ENCODE results near the gene PDZRN3. TPM values are rescaled to one million over a fixed set of nuclear protein-coding genes. Genes with fewer than 3 reads are reported as not detected.
A peak's percentile ranks its signal among the peaks of the same experiment; 100 is the strongest.

PDZRN3 gene
- total RNA-seq, 1 donor from 2014 or later = 3.4 TPM

DNA sequence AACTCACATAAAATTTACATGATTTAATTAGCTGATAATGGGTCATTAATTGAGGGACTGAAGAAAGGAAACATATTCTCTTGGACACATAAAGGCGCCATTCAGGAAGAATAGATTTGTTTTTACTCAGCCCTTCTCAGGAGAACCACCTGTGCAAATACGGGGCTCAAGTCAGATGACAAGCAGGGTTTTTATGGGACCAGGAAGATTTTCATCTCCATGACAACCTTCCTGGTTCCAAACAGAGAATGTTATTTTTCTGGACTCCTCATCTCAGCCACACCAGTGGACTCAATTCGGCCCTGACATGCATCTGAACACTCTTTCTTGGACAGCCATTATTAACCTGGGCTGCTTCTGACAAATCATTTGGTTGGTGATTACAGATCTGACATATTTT lies 120.5 kb downstream of the PDZRN3 start:
- Histone ChIP-seq H3K27me3 (no peaks in the 10 kb centered on the region), H3K79me2 (ENCODE audit: low read depth) (no peaks in the 10 kb centered on the region), H2AFZ (replicated peaks) (no peak overlapping the region), H3K9ac (no peak overlapping the region), H3K4me2 (no peak overlapping the region), H3K9me3 (ENCODE audit: low read depth) (no peaks in the 10 kb centered on the region), H3K36me3 (no peaks in the 10 kb centered on the region), H3K4me1 (peaks cover 17% of the 10 kb centered on the region), H4K20me1 (ENCODE audit: low read depth) (no peaks in the 10 kb centered on the region), H3K27ac (no peak overlapping the region), H3K4me3 (no peak overlapping the region), H3F3A (ENCODE audit: low read depth) (peaks cover 5% of the 10 kb centered on the region)
- peaks cover 3% of the 10 kb centered on the region for H3K27me3 Mint-ChIP-seq (ENCODE audit: insufficient read depth, low read depth)
- no peak overlapping the region for H3K27ac Mint-ChIP-seq
- TF ChIP-seq, protein P1, sequence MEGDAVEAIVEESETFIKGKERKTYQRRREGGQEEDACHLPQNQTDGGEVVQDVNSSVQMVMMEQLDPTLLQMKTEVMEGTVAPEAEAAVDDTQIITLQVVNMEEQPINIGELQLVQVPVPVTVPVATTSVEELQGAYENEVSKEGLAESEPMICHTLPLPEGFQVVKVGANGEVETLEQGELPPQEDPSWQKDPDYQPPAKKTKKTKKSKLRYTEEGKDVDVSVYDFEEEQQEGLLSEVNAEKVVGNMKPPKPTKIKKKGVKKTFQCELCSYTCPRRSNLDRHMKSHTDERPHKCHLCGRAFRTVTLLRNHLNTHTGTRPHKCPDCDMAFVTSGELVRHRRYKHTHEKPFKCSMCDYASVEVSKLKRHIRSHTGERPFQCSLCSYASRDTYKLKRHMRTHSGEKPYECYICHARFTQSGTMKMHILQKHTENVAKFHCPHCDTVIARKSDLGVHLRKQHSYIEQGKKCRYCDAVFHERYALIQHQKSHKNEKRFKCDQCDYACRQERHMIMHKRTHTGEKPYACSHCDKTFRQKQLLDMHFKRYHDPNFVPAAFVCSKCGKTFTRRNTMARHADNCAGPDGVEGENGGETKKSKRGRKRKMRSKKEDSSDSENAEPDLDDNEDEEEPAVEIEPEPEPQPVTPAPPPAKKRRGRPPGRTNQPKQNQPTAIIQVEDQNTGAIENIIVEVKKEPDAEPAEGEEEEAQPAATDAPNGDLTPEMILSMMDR (IDR thresholded peaks at IDR 0.05) = no peak
- no peak for TF ChIP-seq EZH2 (IDR thresholded peaks at IDR 0.05)
- TF ChIP-seq EZH2phosphoT487 (IDR thresholded peaks at IDR 0.05) = no peak
- no peaks in the 10 kb centered on the region for H3K36me3 Mint-ChIP-seq
- H3K4me3 Mint-ChIP-seq = no peak overlapping the region
- H3K9me3 Mint-ChIP-seq = no peaks in the 10 kb centered on the region
- H3K4me1 Mint-ChIP-seq = peaks cover 30% of the 10 kb centered on the region
- DNase-seq (ENCODE audit: low spot score) = no peak

DNA sequence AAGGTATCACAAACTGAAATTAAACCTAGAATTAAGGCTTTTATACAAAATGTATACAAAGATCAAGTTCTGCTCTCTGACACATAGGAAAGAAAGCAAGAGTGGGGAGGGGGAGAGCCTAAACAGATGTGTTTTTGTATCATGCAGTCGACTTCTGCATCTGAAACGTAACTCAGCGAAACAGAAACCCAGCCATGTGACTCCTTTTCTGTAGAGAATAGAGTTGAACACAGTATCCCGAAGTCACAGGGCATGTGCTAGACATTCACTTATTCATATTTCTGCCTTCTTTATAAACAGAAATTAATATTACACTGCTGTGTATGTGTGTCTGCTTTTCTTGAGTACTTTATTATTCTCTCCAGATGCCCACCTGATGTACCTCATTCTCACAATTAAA lies 121.0 kb downstream of the PDZRN3 start:
- H3K27ac ChIP-seq = no peak overlapping the region
- Mint-ChIP-seq H3K27me3 (ENCODE audit: insufficient read depth, low read depth) (peaks cover 3% of the 10 kb centered on the region), H3K27ac (no peak overlapping the region), H3K4me3 (no peak overlapping the region), H3K36me3 (no peaks in the 10 kb centered on the region), H3K4me1 (peaks cover 25% of the 10 kb centered on the region), H3K9me3 (no peaks in the 10 kb centered on the region)
- H3K36me3 ChIP-seq = no peaks in the 10 kb centered on the region
- H2AFZ ChIP-seq (replicated peaks) = no peak overlapping the region
- DNase-seq (ENCODE audit: low spot score) = no peak
- H3K9ac ChIP-seq = no peak overlapping the region
- no peaks in the 10 kb centered on the region for H3K27me3 ChIP-seq
- no peaks in the 10 kb centered on the region for H4K20me1 ChIP-seq (ENCODE audit: low read depth)
- H3K4me2 ChIP-seq = no peak overlapping the region
- no peaks in the 10 kb centered on the region for H3K79me2 ChIP-seq (ENCODE audit: low read depth)
- peaks cover 2% of the 10 kb centered on the region for H3F3A ChIP-seq (ENCODE audit: low read depth)
- no peaks in the 10 kb centered on the region for H3K9me3 ChIP-seq (ENCODE audit: low read depth)
- TF ChIP-seq, protein P1 (IDR thresholded peaks at IDR 0.05) = no peak
- TF ChIP-seq EZH2phosphoT487 (IDR thresholded peaks at IDR 0.05) = no peak
- TF ChIP-seq EZH2 (IDR thresholded peaks at IDR 0.05) = no peak
- H3K4me3 ChIP-seq = no peak overlapping the region
- H3K4me1 ChIP-seq = peaks cover 13% of the 10 kb centered on the region

DNA sequence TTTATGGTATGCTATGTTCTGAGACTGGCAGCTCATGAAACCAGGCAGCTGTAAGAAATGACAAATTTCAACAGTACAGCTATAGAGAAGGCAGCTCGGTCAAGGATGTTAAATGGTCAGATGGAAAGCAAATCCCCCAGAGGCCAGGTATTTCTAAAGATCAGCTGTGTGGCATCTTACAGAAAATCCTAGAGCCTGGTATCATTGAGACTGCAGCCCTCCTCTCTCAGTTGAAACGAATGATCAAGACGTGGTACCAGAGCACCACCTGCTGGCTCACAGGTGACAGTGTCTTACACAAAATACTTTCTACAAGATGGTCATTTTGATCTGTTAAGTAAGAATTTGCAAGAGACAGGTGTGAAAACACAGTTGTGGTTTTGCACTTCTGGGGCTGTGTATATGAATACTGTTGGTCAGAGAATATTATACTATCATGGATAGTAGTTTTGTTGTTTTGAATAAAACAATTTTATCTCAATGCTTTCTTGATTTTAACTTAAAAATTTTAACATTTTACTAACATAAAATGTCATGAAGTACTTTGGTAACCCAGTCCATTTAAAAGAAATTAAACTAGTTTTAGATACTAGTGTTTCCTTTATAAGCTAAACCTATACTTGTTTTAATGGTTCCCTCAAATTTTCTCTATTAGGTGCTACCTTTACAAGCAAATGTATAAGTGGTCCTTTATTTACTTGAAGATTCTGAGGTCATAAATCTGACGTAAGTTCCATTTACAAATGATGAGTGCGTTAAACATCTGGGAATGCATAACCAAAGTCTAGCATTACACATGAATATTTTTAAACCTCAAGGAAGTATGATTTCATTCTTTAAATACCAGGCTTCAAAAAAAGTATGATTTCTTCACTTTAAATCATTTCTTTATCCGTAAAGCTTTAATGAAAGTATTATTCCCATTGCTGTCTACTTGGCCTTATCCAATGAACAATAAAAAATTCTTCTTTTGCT lies 121.8 kb downstream of the PDZRN3 start:
- Histone ChIP-seq H3K36me3 (no peaks in the 10 kb centered on the region), H3K27ac (no peak overlapping the region), H3K4me1 (peaks cover 10% of the 10 kb centered on the region), H3K4me2 (no peak overlapping the region), H3K79me2 (ENCODE audit: low read depth) (no peaks in the 10 kb centered on the region), H2AFZ (replicated peaks) (no peak overlapping the region), H3F3A (ENCODE audit: low read depth) (no peaks in the 10 kb centered on the region), H3K27me3 (no peaks in the 10 kb centered on the region), H3K4me3 (no peak overlapping the region), H3K9me3 (ENCODE audit: low read depth) (no peaks in the 10 kb centered on the region), H4K20me1 (ENCODE audit: low read depth) (no peaks in the 10 kb centered on the region), H3K9ac (no peak overlapping the region)
- H3K4me1 Mint-ChIP-seq = peaks cover 19% of the 10 kb centered on the region
- H3K27me3 Mint-ChIP-seq (ENCODE audit: insufficient read depth, low read depth) = peaks cover 3% of the 10 kb centered on the region
- H3K27ac Mint-ChIP-seq = no peak overlapping the region
- no peak overlapping the region for H3K4me3 Mint-ChIP-seq
- no peaks in the 10 kb centered on the region for H3K9me3 Mint-ChIP-seq
- peak; percentile 81 for DNase-seq (ENCODE audit: low spot score)
- TF ChIP-seq, protein P1 (IDR thresholded peaks at IDR 0.05) = peak; percentile 94
- no peak for TF ChIP-seq EZH2phosphoT487 (IDR thresholded peaks at IDR 0.05)
- TF ChIP-seq EZH2 (IDR thresholded peaks at IDR 0.05) = no peak
- H3K36me3 Mint-ChIP-seq = no peaks in the 10 kb centered on the region
